Brain microvascular endothelial cell (primary cell): ENCODE data around the gene MOV10L1.

Source experiments
- DNase-seq: peaks from one replicate; pipeline ENCODE4 v3.0.0-alpha.2; 2020
- H3K27ac ChIP-seq: fragments of 250-450 bp; sonication (Bioruptor Pico); 2 replicates; pipeline ENCODE4 v1.5.1; 2020; ENCODE audit warnings: mild to moderate bottlenecking, moderate library complexity
- H3K27me3 ChIP-seq: fragments of 250-450 bp; sonication (Bioruptor Pico); replicated peaks from 2 replicates; pipeline ENCODE4 v1.5.1; 2020; ENCODE audit warnings: mild to moderate bottlenecking
- H3K36me3 ChIP-seq: fragments of 250-450 bp; sonication (Bioruptor Pico); replicated peaks from 2 replicates; pipeline ENCODE4 v1.5.1; 2020; ENCODE audit warnings: mild to moderate bottlenecking
- H3K4me3 ChIP-seq: 2 replicates; pipeline ENCODE4 v1.5.1; 2011; ENCODE audit warnings: low read depth, mild to moderate bottlenecking, control low read depth, low read length, moderate library complexity
- CTCF ChIP-seq: IDR thresholded peaks from 2 replicates; pipeline ENCODE4 v1.5.1; 2011; ENCODE audit warnings: low read depth, mild to moderate bottlenecking, moderate library complexity, low read length, control low read depth, inconsistent platforms; ENCODE audit errors: missing control alignments
- in situ Hi-C: cut with HindIII; loops from 2 replicates; pipeline ENCODE4 v1.10.0; 2017; ENCODE audit warnings: low sequenced_read_pairs, low pct_ligation_motif_present

The MOV10L1 gene

GRCh38 chr22:50138041-50138440, 48.2 kb downstream of the MOV10L1 start:
- H3K27me3 ChIP-seq: peaks cover 3% of the 10 kb centered on the region
- no peak for TF ChIP-seq CTCF
- H3K36me3 ChIP-seq: no peaks in the 10 kb centered on the region
- H3K27ac ChIP-seq: no peak overlapping the region
- no peak for DNase-seq
- in situ Hi-C loops: no loop called here
- no peak overlapping the region for H3K4me3 ChIP-seq

GRCh38 chr22:50138988-50139387, 49.2 kb downstream of the MOV10L1 start:
- DNase-seq: no peak
- in situ Hi-C loops: no loop called here
- Histone ChIP-seq H3K27ac (no peak overlapping the region), H3K36me3 (no peaks in the 10 kb centered on the region), H3K27me3 (peaks cover 3% of the 10 kb centered on the region), H3K4me3 (no peak overlapping the region)
- no peak for TF ChIP-seq CTCF

GRCh38 chr22:50139843-50140415, 50.1 kb downstream of the MOV10L1 start:
- TF ChIP-seq CTCF: no peak
- H3K27me3 ChIP-seq: peaks cover 3% of the 10 kb centered on the region
- DNase-seq: no peak

GRCh38 chr22:50140615-50141014, 50.8 kb downstream of the MOV10L1 start:
- H3K27me3 ChIP-seq: peaks cover 3% of the 10 kb centered on the region
- DNase-seq: no peak
- in situ Hi-C loops: no loop called here
- H3K36me3 ChIP-seq: no peaks in the 10 kb centered on the region
- no peak overlapping the region for H3K4me3 ChIP-seq
- no peak for TF ChIP-seq CTCF
- H3K27ac ChIP-seq: no peak overlapping the region

More at GRCh38 chr22:50139843-50140415, 50.1 kb downstream of the MOV10L1 start:
- Histone ChIP-seq H3K27ac (no peak overlapping the region), H3K36me3 (no peaks in the 10 kb centered on the region), H3K4me3 (no peak overlapping the region)
- in situ Hi-C loops: no loop called here

- H3K27me3 ChIP-seq: peaks cover 3% of the 10 kb centered on the region
Measured at GRCh38 chr22:50141462-50141861, 51.7 kb downstream of the MOV10L1 start.

More at GRCh38 chr22:50141462-50141861, 51.7 kb downstream of the MOV10L1 start:
- no peak overlapping the region for H3K4me3 ChIP-seq
- no peak for DNase-seq
- no peaks in the 10 kb centered on the region for H3K36me3 ChIP-seq
- TF ChIP-seq CTCF: no peak
- in situ Hi-C loops: no loop called here
- H3K27ac ChIP-seq: no peak overlapping the region
